ENCODE data around the gene RABL3. TPM values are rescaled to one million over a fixed set of nuclear protein-coding genes. Genes with fewer than 3 reads are reported as not detected.

Gene RABL3
- total and polyA plus RNA-seq, 2 of the 13 experiments (the other 11 are each of a cell fraction or from before 2014, with no cell fraction given) = 4.8 to 31.9 TPM

DNA sequence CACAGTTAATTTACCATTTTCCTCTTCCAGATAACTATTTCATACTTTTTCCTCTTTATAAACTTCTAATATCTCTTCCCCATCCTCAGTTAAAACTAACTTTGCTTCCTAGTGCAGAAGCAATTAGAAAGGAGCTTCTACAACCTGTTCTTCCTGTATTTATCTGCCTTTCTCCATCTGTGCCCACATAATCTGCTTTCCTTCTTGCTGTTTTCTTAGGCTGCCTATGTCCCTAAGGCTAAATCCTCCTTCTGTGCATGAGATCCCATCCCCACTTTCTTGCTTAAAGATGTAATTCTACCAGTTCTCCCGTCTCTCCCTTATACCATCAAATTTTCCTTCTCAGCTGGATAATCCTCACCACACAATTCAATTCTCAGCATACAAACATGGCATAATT is 31.9 kb downstream of the RABL3 start:
- Histone ChIP-seq H3K4me2 (ENCODE audit: low read depth, low read length) (no peak overlapping the region), H3K27ac (ENCODE audit: extremely low read length, insufficient read depth, low read length) (no peak overlapping the region), H3K4me1 (ENCODE audit: insufficient read depth, low read length) (no peaks in the 10 kb centered on the region), H4K20me1 (ENCODE audit: insufficient read depth, low read length) (no peaks in the 10 kb centered on the region), H3K4me3 (replicated peaks in 1 of 3; ENCODE audit: insufficient read depth in 1 of 3, low read depth in 2 of 3, low read length in 3 of 3) (no peak overlapping the region), H3K36me3 (replicated peaks in 1 of 2; ENCODE audit: control insufficient read depth in 1 of 2, insufficient read depth in 2 of 2, low read length in 2 of 2) (0 out of 5 replicates have a peak, but pooled peaks cover 0 to 6% of the 10 kb centered on the region in 2 experiments), H3K79me2 (ENCODE audit: insufficient read depth, low read length) (no peaks in the 10 kb centered on the region), H3K9ac (ENCODE audit: insufficient read depth, low read depth, low read length) (no peak overlapping the region), H3K9me3 (ENCODE audit: low read length) (no peaks in the 10 kb centered on the region), H2AFZ (ENCODE audit: low read length) (no peak overlapping the region), H3K27me3 (ENCODE audit: control insufficient read depth in 1 of 2, insufficient read depth in 2 of 2, low read length in 2 of 2) (no peaks in the 10 kb centered on the region)
- intact Hi-C loops (cut with micrococcal nuclease; ENCODE audit: unreplicated experiment) = no loop called here
- POLR2A ChIA-PET = no interaction called here
- DNase-seq (ENCODE audit: low spot score) (no peak), ATAC-seq (no peak), FAIRE-seq (no peak)
- CTCF ChIA-PET (ENCODE audit: low intra/inter-chr PET ratio, low total read pairs) = no interaction called here
- 96% methylated on average over 1 of the region's 1 CpG for WGBS (ENCODE audit: low lambda C conversion rate)
- BruUV-seq (replicated peaks) = no TSS peak
- in situ Hi-C loops (cut with HindIII; ENCODE audit: extremely low pct_ligation_motif_present, low pct_unique_long_range_greater_than_20kb) = no loop called here
- no peak for TF ChIP-seq ZNF24 (IDR thresholded peaks at IDR 0.05)
- no peak for TF ChIP-seq NFYC (CRISPR knock-in tag; IDR thresholded peaks at IDR 0.05)
- TF ChIP-seq, protein P1, sequence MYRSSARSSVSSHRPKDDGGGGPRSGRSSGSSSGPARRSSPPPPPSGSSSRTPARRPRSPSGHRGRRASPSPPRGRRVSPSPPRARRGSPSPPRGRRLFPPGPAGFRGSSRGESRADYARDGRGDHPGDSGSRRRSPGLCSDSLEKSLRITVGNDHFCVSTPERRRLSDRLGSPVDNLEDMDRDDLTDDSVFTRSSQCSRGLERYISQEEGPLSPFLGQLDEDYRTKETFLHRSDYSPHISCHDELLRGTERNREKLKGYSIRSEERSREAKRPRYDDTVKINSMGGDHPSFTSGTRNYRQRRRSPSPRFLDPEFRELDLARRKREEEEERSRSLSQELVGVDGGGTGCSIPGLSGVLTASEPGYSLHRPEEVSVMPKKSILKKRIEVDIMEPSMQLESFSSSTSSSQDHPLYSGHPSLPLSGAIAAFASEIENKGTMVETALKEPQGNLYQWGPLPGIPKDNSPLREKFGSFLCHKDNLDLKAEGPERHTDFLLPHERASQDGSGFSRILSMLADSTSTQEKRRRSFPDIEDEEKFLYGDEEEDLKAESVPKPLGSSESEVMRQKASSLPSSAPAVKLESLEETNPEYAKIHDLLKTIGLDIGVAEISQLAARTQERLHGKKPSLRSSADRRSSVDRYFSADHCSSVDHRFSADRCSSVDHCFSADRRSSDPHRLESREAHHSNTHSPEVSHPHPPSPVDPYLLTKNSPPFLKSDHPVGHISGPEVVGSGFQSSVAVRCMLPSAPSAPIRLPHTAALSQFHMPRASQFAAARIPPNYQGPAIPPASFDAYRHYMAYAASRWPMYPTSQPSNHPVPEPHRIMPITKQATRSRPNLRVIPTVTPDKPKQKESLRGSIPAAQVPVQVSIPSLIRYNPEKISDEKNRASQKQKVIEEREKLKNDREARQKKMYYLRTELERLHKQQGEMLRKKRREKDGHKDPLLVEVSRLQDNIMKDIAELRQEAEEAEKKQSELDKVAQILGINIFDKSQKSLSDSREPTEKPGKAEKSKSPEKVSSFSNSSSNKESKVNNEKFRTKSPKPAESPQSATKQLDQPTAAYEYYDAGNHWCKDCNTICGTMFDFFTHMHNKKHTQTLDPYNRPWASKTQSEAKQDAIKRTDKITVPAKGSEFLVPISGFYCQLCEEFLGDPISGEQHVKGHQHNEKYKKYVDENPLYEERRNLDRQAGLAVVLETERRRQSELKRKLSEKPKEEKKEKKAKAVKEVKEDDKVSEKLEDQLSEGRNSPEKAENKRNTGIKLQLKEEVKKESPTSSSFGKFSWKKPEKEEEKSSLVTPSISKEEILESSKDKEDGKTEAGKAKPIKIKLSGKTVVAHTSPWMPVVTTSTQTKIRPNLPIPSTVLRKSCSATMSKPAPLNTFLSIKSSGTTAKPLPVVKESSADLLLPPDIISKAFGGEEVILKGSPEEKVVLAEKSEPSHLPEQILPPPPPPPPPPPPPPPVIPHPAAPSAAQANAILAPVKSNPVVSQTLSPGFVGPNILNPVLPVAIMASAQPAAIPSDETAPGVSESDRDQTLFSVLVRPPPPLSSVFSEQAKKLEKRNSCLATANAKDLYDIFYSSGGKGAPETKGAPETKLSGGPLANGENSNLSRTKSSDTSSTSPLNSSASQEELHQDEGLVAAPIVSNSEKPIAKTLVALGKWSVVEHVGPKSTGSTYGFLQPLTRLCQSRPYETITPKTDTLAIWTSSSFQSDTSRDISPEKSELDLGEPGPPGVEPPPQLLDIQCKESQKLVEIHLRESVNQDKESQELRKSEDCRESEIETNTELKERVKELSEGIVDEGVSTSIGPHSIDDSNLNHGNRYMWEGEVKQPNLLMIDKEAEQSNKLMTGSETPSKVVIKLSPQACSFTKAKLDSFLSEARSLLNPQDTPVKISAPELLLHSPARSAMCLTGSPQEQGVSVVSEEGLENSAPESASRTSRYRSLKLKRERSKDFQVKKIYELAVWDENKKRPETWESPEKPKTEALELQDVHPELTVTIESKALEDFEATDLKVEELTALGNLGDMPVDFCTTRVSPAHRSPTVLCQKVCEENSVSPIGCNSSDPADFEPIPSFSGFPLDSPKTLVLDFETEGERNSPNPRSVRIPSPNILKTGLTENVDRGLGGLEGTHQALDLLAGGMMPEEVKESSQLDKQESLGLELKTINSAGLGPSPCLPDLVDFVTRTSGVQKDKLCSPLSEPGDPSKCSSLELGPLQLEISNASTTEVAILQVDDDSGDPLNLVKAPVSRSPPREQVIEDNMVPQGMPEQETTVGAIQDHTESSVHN (CRISPR knock-in tag; IDR thresholded peaks at IDR 0.05) = no peak
- TF ChIP-seq ZBTB8A (CRISPR knock-in tag; IDR thresholded peaks at IDR 0.05; ENCODE audit: borderline replicate concordance, low read depth) = no peak
- TF ChIP-seq, protein P2, sequence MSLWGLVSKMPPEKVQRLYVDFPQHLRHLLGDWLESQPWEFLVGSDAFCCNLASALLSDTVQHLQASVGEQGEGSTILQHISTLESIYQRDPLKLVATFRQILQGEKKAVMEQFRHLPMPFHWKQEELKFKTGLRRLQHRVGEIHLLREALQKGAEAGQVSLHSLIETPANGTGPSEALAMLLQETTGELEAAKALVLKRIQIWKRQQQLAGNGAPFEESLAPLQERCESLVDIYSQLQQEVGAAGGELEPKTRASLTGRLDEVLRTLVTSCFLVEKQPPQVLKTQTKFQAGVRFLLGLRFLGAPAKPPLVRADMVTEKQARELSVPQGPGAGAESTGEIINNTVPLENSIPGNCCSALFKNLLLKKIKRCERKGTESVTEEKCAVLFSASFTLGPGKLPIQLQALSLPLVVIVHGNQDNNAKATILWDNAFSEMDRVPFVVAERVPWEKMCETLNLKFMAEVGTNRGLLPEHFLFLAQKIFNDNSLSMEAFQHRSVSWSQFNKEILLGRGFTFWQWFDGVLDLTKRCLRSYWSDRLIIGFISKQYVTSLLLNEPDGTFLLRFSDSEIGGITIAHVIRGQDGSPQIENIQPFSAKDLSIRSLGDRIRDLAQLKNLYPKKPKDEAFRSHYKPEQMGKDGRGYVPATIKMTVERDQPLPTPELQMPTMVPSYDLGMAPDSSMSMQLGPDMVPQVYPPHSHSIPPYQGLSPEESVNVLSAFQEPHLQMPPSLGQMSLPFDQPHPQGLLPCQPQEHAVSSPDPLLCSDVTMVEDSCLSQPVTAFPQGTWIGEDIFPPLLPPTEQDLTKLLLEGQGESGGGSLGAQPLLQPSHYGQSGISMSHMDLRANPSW (CRISPR knock-in tag; IDR thresholded peaks at IDR 0.05; ENCODE audit: borderline replicate concordance) = no peak
- TF ChIP-seq MIXL1 (CRISPR knock-in tag; IDR thresholded peaks at IDR 0.05) = no peak
- no peak for TF ChIP-seq RFX5 (IDR thresholded peaks at IDR 0.05; ENCODE audit: low read depth, low read length)
- TF ChIP-seq, protein P3, sequence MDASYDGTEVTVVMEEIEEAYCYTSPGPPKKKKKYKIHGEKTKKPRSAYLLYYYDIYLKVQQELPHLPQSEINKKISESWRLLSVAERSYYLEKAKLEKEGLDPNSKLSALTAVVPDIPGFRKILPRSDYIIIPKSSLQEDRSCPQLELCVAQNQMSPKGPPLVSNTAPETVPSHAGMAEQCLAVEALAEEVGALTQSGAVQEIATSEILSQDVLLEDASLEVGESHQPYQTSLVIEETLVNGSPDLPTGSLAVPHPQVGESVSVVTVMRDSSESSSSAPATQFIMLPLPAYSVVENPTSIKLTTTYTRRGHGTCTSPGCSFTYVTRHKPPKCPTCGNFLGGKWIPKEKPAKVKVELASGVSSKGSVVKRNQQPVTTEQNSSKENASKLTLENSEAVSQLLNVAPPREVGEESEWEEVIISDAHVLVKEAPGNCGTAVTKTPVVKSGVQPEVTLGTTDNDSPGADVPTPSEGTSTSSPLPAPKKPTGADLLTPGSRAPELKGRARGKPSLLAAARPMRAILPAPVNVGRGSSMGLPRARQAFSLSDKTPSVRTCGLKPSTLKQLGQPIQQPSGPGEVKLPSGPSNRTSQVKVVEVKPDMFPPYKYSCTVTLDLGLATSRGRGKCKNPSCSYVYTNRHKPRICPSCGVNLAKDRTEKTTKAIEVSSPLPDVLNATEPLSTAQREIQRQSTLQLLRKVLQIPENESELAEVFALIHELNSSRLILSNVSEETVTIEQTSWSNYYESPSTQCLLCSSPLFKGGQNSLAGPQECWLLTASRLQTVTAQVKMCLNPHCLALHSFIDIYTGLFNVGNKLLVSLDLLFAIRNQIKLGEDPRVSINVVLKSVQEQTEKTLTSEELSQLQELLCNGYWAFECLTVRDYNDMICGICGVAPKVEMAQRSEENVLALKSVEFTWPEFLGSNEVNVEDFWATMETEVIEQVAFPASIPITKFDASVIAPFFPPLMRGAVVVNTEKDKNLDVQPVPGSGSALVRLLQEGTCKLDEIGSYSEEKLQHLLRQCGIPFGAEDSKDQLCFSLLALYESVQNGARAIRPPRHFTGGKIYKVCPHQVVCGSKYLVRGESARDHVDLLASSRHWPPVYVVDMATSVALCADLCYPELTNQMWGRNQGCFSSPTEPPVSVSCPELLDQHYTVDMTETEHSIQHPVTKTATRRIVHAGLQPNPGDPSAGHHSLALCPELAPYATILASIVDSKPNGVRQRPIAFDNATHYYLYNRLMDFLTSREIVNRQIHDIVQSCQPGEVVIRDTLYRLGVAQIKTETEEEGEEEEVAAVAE (CRISPR knock-in tag; IDR thresholded peaks at IDR 0.05; ENCODE audit: borderline replicate concordance) = no peak
- TF ChIP-seq DR1 (CRISPR knock-in tag; IDR thresholded peaks at IDR 0.05) = no peak
- no peak for TF ChIP-seq ZNF121 (CRISPR knock-in tag; IDR thresholded peaks at IDR 0.05)

Measured in HepG2 (cell line).